HepG2 (cell line): ENCODE measurements around the gene ZNF446. TPM values are rescaled to one million over a fixed set of nuclear protein-coding genes. Genes with fewer than 3 reads are reported as not detected.

Experiments used
- ATAD3A ChIP-seq: sonication (generic); formaldehyde crosslinking; IDR thresholded peaks from 2 replicates; pipeline ENCODE4 v1.4.0; 2020; ENCODE audit warnings: missing genetic modification reagents
- ATM ChIP-seq: fragments of 450-650 bp; IDR thresholded peaks from 2 replicates; pipeline ENCODE4 v1.7.1; 2017; ENCODE audit warnings: mild to moderate bottlenecking, borderline replicate concordance
- NR2F1 ChIP-seq, 2 experiments: fragments of 450-650 bp in 1 of 2; formaldehyde crosslinking in 1 of 2; IDR thresholded peaks; 2 replicates each; pipeline versions ENCODE4 v1.5.0 to v1.6.1; 2016 to 2020; ENCODE audit warnings: mild to moderate bottlenecking in 1 of 2, missing compliant biosample characterization in 1 of 2, missing genetic modification reagents in 1 of 2, moderate library complexity in 1 of 2
- PHF20 ChIP-seq: sonication (generic); formaldehyde crosslinking; IDR thresholded peaks from 2 replicates; pipeline ENCODE4 v1.5.0; 2020; ENCODE audit warnings: mild to moderate bottlenecking, missing genetic modification reagents
- PRPF4 ChIP-seq: fragments of 200-400 bp; formaldehyde crosslinking; IDR thresholded peaks from 2 replicates; pipeline ENCODE4 v1.6.1; 2016; ENCODE audit warnings: low read length, low read depth; ENCODE audit not compliant: poor library complexity, severe bottlenecking
- RAD51 ChIP-seq: fragments of 450-650 bp; IDR thresholded peaks from 2 replicates; pipeline ENCODE4 v1.6.1; 2016; ENCODE audit warnings: borderline replicate concordance
- RCOR2 ChIP-seq: IDR thresholded peaks from 2 replicates; pipeline ENCODE4 v1.6.1; 2016; ENCODE audit warnings: missing biosample characterization, missing genetic modification reagents
- STAT5B ChIP-seq: sonication (generic); formaldehyde crosslinking; IDR thresholded peaks from 2 replicates; pipeline ENCODE4 v1.4.0; 2020; ENCODE audit warnings: missing genetic modification reagents
- TCF7 ChIP-seq: sonication (generic); IDR thresholded peaks from 2 replicates; pipeline ENCODE4 v1.6.1; 2016; ENCODE audit warnings: antibody characterized with exemption, low read depth
- TEAD2 ChIP-seq: sonication (generic); formaldehyde crosslinking; IDR thresholded peaks from 2 replicates; pipeline ENCODE4 v1.9.0; 2021; ENCODE audit warnings: missing genetic modification reagents
- ZC3H4 ChIP-seq: sonication (generic); formaldehyde crosslinking; IDR thresholded peaks from 2 replicates; pipeline ENCODE4 v1.4.0; 2020; ENCODE audit warnings: missing genetic modification reagents, borderline replicate concordance
- ZMYM4 ChIP-seq: sonication (generic); formaldehyde crosslinking; IDR thresholded peaks from 2 replicates; pipeline ENCODE4 v1.8.1; 2023; ENCODE audit warnings: mild to moderate bottlenecking, missing genetic modification reagents
- ZNF337 ChIP-seq: sonication (generic); formaldehyde crosslinking; IDR thresholded peaks from 2 replicates; pipeline ENCODE4 v1.5.1; 2020; ENCODE audit warnings: missing genetic modification reagents, low read depth, mild to moderate bottlenecking, borderline replicate concordance
- ZNF501 ChIP-seq: sonication (generic); formaldehyde crosslinking; IDR thresholded peaks from 2 replicates; pipeline ENCODE4 v1.5.1; 2020; ENCODE audit warnings: mild to moderate bottlenecking, moderate library complexity, missing genetic modification reagents
- ZNF713 ChIP-seq: sonication (generic); formaldehyde crosslinking; IDR thresholded peaks from 2 replicates; pipeline ENCODE4 v1.4.0; 2020; ENCODE audit warnings: mild to moderate bottlenecking, missing genetic modification reagents
- ZNF777 ChIP-seq: sonication (generic); formaldehyde crosslinking; IDR thresholded peaks from 2 replicates; pipeline ENCODE4 v1.4.0; 2020; ENCODE audit warnings: missing genetic modification reagents
- polyA plus RNA-seq, 8 experiments: library from polyadenylated mRNA; depleted of rRNA in 3 of 8; stranded (reverse) in 7 of 8; unstranded in 1 of 8; fragments of >200 nt; fragmentation: Illumina TruSeq in 4 of 8; extraction: Trizol in 4 of 8; gene quantifications; 2 replicates each; pipeline versions ENCODE4 v1.2.1 to v1.2.3, GENCODE V29; 2011 to 2016; ENCODE audit warnings: low read depth in 4 of 8, missing spikeins in 1 of 8, mixed read lengths in 1 of 8; ENCODE audit not compliant: insufficient read depth in 1 of 8
- total RNA-seq, 5 experiments: library from RNA; depleted of rRNA; stranded (reverse); fragments of >200 nt; fragmentation: Illumina TruSeq; extraction: Trizol; gene quantifications; 2 replicates each; pipeline ENCODE4 v1.2.3, GENCODE V29; 2016; ENCODE audit warnings: low read depth in 1 of 5
- TF ChIP-seq, protein P1 (sequence below): sonication (generic); formaldehyde crosslinking; IDR thresholded peaks from 2 replicates; pipeline ENCODE4 v1.5.0; 2020; ENCODE audit warnings: mild to moderate bottlenecking, missing genetic modification reagents, borderline replicate concordance
- TF ChIP-seq, protein P2 (sequence below): sonication (generic); formaldehyde crosslinking; IDR thresholded peaks from 2 replicates; pipeline ENCODE4 v1.4.0; 2020; ENCODE audit warnings: low read depth, missing genetic modification reagents
- TF ChIP-seq, protein P3 (sequence below): sonication (generic); formaldehyde crosslinking; IDR thresholded peaks from 2 replicates; pipeline ENCODE4 v1.8.1; 2022; ENCODE audit warnings: mild to moderate bottlenecking, missing genetic modification reagents
- TF ChIP-seq, protein P4 (sequence below): sonication (generic); formaldehyde crosslinking; IDR thresholded peaks from 2 replicates; pipeline ENCODE4 v1.5.1; 2020; ENCODE audit warnings: missing genetic modification reagents, mild to moderate bottlenecking, borderline replicate concordance
- TF ChIP-seq, protein P5 (sequence below): sonication (generic); formaldehyde crosslinking; IDR thresholded peaks from 2 replicates; pipeline ENCODE4 v1.8.0; 2022; ENCODE audit warnings: missing genetic modification reagents, low read depth, mild to moderate bottlenecking, borderline replicate concordance

Gene ZNF446
- total and polyA plus RNA-seq, 2 of the 13 experiments (the other 11 are each of a cell fraction or from before 2014, with no cell fraction given), result 3.0 to 3.6 TPM

DNA sequence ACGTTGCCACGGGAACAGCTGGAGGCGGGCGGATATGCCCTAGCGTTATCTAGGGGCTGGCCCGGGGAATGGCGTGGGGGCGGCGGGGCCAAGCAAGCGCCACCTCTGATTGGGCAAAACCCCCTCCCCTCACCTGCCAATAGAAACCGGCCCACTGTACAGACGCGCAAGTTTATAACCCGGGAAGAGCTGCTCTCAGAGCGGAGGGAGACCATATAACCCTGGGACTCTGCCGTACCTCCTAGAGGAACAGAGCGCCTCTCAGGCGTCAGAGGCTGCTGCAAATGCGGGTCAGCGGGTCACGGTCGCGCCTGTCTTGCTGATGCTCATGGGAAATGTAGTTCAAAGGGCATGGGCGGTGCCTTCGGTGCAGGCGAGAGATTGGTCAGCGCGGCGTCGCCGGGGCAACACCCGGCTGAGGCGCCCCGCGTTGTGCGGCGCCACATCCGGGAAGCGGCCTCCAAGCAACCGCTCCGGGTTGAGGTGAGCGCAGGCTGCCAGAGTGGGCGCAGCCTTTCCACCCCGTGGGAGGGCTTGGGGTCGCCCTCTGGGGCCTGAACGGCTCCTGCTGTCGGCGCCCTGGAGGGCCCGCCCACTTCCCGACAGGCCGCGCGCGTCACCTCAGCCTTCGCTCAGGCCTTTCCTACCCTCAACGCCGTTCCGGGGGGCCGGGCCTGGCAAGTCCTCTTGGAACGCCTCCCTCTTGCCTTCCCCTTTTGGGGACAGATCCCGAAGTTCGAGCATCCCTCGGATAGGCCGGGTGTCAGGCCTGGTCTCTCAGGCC lies at the start of gene ZNF446 (continued):
- TF ChIP-seq ATM, result no peak
- TF ChIP-seq, protein P1, sequence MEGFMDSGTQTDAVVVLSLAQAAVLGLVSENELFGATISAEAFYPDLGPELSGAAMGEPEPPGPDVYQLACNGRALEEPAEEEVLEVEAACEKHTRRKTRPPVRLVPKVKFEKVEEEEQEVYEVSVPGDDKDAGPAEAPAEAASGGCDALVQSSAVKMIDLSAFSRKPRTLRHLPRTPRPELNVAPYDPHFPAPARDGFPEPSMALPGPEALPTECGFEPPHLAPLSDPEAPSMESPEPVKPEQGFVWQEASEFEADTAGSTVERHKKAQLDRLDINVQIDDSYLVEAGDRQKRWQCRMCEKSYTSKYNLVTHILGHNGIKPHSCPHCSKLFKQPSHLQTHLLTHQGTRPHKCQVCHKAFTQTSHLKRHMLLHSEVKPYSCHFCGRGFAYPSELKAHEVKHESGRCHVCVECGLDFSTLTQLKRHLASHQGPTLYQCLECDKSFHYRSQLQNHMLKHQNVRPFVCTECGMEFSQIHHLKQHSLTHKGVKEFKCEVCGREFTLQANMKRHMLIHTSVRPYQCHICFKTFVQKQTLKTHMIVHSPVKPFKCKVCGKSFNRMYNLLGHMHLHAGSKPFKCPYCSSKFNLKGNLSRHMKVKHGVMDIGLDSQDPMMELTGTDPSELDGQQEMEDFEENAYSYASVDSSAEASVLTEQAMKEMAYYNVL (CRISPR knock-in tag), result no peak; the same call in 1 of the 2 replicates
- TF ChIP-seq, protein P2, sequence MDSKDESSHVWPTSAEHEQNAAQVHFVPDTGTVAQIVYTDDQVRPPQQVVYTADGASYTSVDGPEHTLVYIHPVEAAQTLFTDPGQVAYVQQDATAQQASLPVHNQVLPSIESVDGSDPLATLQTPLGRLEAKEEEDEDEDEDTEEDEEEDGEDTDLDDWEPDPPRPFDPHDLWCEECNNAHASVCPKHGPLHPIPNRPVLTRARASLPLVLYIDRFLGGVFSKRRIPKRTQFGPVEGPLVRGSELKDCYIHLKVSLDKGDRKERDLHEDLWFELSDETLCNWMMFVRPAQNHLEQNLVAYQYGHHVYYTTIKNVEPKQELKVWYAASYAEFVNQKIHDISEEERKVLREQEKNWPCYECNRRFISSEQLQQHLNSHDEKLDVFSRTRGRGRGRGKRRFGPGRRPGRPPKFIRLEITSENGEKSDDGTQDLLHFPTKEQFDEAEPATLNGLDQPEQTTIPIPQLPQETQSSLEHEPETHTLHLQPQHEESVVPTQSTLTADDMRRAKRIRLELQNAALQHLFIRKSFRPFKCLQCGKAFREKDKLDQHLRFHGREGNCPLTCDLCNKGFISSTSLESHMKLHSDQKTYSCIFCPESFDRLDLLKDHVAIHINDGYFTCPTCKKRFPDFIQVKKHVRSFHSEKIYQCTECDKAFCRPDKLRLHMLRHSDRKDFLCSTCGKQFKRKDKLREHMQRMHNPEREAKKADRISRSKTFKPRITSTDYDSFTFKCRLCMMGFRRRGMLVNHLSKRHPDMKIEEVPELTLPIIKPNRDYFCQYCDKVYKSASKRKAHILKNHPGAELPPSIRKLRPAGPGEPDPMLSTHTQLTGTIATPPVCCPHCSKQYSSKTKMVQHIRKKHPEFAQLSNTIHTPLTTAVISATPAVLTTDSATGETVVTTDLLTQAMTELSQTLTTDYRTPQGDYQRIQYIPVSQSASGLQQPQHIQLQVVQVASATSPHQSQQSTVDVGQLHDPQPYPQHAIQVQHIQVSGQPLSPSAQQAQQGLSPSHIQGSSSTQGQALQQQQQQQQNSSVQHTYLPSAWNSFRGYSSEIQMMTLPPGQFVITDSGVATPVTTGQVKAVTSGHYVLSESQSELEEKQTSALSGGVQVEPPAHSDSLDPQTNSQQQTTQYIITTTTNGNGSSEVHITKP (CRISPR knock-in tag), result peak; percentile 75; the same call in 1 of the 2 replicates
- no peak for TF ChIP-seq RAD51
- peak; percentile 69 for TF ChIP-seq PHF20 (CRISPR knock-in tag)
- TF ChIP-seq ZC3H4 (CRISPR knock-in tag), result no peak
- TF ChIP-seq, protein P3, sequence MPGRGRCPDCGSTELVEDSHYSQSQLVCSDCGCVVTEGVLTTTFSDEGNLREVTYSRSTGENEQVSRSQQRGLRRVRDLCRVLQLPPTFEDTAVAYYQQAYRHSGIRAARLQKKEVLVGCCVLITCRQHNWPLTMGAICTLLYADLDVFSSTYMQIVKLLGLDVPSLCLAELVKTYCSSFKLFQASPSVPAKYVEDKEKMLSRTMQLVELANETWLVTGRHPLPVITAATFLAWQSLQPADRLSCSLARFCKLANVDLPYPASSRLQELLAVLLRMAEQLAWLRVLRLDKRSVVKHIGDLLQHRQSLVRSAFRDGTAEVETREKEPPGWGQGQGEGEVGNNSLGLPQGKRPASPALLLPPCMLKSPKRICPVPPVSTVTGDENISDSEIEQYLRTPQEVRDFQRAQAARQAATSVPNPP (CRISPR knock-in tag), result no peak
- TF ChIP-seq, protein P4, sequence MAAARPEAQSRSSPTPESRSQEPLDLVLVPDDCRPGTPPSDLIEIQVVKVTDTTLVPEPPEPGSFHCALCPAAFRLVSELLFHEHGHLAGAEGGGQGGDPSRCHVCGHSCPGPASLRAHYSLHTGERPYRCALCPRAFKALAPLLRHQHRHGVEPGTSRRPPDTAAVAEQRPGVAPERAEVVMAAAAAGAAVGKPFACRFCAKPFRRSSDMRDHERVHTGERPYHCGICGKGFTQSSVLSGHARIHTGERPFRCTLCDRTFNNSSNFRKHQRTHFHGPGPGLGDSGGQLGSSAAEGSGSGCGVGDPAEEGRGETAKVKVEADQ, result peak; percentile 52; the same call in 1 of the 2 replicates
- TF ChIP-seq ZNF777 (CRISPR knock-in tag), result no peak
- TF ChIP-seq TCF7, result no peak
- peak; percentile 94 for TF ChIP-seq ZNF501
- TF ChIP-seq ATAD3A, result no peak
- peak; percentile 45; the same call in 1 of the 2 replicates for TF ChIP-seq ZMYM4 (CRISPR knock-in tag)
- TF ChIP-seq TEAD2, result no peak
- no peak for TF ChIP-seq STAT5B (CRISPR knock-in tag)
- no peak for TF ChIP-seq ZNF713 (CRISPR knock-in tag)
- TF ChIP-seq PRPF4, result no peak
- peak; percentile 83 to 91 for TF ChIP-seq NR2F1 (CRISPR knock-in tag; IDR thresholded peaks at IDR 0.05)
- no peak for TF ChIP-seq ZNF337 (CRISPR knock-in tag)
- TF ChIP-seq, protein P5, sequence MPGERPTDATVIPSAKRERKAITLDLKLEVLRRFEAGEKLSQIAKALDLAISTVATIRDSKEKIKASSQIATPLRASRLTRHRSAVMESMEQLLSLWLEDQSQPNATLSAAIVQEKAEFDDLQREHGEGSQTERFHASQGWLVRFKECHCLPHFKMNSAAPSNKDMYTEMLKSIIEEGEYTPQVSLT (CRISPR knock-in tag), result no peak
- TF ChIP-seq RCOR2 (CRISPR knock-in tag), result 0 out of 2 replicates have a peak, but pooled peaks have one; percentile 19
